Activated CD4-positive, alpha-beta T cell treated with anti-CD3 and anti-CD28 coated beads for 48 hours (primary cell): ENCODE measurements around the gene NEURL1B.

ENCODE experiments used
- DNase-seq: peaks from one replicate; pipeline ENCODE4 v3.0.0-alpha.2; 2020

The NEURL1B gene

GRCh38 chr5:172611913-172612312 is 29.1 kb upstream of the NEURL1B start:
- DNase-seq = no peak

GRCh38 chr5:172612771-172613170 is 28.3 kb upstream of the NEURL1B start:
- no peak for DNase-seq

GRCh38 chr5:172616136-172616535 is 24.9 kb upstream of the NEURL1B start:
- DNase-seq = no peak

- DNase-seq = no peak
Observed at GRCh38 chr5:172616730-172617129, 24.3 kb upstream of the NEURL1B start.

GRCh38 chr5:172617817-172618216 is 23.2 kb upstream of the NEURL1B start:
- DNase-seq = no peak

GRCh38 chr5:172618574-172619365 is 22.3 kb upstream of the NEURL1B start:
- DNase-seq = no peak

GRCh38 chr5:172620506-172620905 is 20.6 kb upstream of the NEURL1B start:
- no peak for DNase-seq

- DNase-seq = no peak
Observed at GRCh38 chr5:172622091-172623046, 18.7 kb upstream of the NEURL1B start.

GRCh38 chr5:172623313-172623980 is 17.6 kb upstream of the NEURL1B start:
- DNase-seq = no peak

- no peak for DNase-seq
Observed at GRCh38 chr5:172624083-172624995, 16.7 kb upstream of the NEURL1B start.

- DNase-seq = no peak
Observed at GRCh38 chr5:172624996-172625964, 15.8 kb upstream of the NEURL1B start.

GRCh38 chr5:172626031-172626581 is 15.0 kb upstream of the NEURL1B start:
- DNase-seq = no peak

GRCh38 chr5:172630082-172630481 is 11.0 kb upstream of the NEURL1B start:
- DNase-seq = no peak

GRCh38 chr5:172630482-172630881 is 10.6 kb upstream of the NEURL1B start:
- DNase-seq = no peak

GRCh38 chr5:172630986-172631385 is 10.1 kb upstream of the NEURL1B start:
- DNase-seq = no peak

- no peak for DNase-seq
Observed at GRCh38 chr5:172632346-172633092, 8.5 kb upstream of the NEURL1B start.

- DNase-seq = no peak
Observed at GRCh38 chr5:172633403-172633970, 7.6 kb upstream of the NEURL1B start.

- DNase-seq = no peak
Observed at GRCh38 chr5:172634106-172634899, 6.8 kb upstream of the NEURL1B start.

- no peak for DNase-seq
Observed at GRCh38 chr5:172635038-172635437, 6.0 kb upstream of the NEURL1B start.
